Measurements from ENCODE around the gene ATXN7L1. TPM values are rescaled to one million over a fixed set of nuclear protein-coding genes. Genes with fewer than 3 reads are reported as not detected.

ATXN7L1 gene
- total RNA-seq, 2 donors from 2014 or later, result 12.6 to 28.1 TPM

DNA sequence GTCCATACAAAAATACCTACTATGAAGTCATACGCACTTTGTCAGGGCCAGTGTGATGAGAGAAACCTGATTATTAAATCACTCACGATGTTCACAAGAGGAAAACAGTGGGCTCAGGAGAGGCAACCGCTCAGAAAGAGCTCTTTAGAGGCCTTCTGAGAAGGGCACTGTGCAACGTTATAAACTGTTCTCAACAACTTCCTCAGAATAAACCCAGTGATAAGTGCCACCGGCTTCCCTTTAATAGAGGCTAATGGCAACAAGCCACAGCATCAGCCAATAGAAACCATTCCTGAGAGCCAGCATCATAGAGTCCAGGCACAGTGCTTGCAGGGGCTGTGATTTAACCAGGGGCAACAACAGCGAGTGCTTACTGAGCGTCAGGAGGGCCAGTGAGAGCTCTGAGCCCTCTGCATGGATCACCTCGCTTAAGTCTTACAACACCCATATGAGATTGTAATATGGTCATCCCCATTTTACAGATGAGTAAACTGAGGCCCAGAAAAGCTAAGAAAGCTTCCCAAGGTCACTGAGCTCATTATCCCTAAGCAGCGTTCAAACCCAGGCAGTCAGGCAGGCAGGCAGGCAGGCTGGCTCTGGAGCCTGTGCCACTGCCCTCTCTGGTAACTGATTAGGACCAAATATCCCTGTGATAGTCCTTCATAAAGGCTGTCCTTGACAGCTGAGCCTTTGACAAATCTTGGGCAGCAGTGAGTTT lies 30.9 kb upstream of the ATXN7L1 start:
- TF ChIP-seq POLR2AphosphoS5 (IDR thresholded peaks at IDR 0.05) (no peak), POLR2A (IDR thresholded peaks at IDR 0.05) (no peak)
- TF ChIP-seq, protein P1, sequence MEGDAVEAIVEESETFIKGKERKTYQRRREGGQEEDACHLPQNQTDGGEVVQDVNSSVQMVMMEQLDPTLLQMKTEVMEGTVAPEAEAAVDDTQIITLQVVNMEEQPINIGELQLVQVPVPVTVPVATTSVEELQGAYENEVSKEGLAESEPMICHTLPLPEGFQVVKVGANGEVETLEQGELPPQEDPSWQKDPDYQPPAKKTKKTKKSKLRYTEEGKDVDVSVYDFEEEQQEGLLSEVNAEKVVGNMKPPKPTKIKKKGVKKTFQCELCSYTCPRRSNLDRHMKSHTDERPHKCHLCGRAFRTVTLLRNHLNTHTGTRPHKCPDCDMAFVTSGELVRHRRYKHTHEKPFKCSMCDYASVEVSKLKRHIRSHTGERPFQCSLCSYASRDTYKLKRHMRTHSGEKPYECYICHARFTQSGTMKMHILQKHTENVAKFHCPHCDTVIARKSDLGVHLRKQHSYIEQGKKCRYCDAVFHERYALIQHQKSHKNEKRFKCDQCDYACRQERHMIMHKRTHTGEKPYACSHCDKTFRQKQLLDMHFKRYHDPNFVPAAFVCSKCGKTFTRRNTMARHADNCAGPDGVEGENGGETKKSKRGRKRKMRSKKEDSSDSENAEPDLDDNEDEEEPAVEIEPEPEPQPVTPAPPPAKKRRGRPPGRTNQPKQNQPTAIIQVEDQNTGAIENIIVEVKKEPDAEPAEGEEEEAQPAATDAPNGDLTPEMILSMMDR (IDR thresholded peaks at IDR 0.05), result no peak
- Histone ChIP-seq H3K4me3 (no peak overlapping the region), H3K4me1 (replicated peaks) (no peaks in the 10 kb centered on the region), H3K27me3 (replicated peaks; ENCODE audit: insufficient read depth) (no peaks in the 10 kb centered on the region), H3K27ac (no peak overlapping the region), H3K9me3 (no peaks in the 10 kb centered on the region), H3K36me3 (no peaks in the 10 kb centered on the region)
- no peak for DNase-seq (ENCODE audit: low spot score)
- 78% methylated on average over 9 of the region's 9 CpGs for WGBS
- intact Hi-C loops (cut with DNase I), result no loop called here

DNA sequence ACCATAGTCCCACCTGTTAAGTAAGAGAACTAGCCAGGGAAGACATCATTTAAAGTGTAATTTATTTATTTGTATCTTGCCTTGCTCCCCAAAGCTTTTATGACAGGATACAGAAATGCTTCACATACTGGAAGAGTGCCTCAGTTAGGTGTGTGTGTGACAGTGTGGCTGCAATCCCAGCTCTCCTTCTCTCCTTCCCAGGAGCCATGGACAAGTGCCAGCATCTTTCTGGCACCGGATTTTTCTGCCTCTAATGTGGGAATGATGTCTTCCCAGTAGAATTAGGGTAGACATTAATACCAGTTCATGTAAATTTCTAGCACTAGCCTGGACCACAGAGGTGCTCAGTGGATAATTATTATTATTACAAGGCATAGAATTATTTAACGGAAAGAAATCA lies 30.3 kb upstream of the ATXN7L1 start:
- Histone ChIP-seq H3K36me3 (no peaks in the 10 kb centered on the region), H3K27ac (no peak overlapping the region), H3K9me3 (no peaks in the 10 kb centered on the region), H3K4me1 (replicated peaks) (no peaks in the 10 kb centered on the region), H3K4me3 (no peak overlapping the region), H3K27me3 (replicated peaks; ENCODE audit: insufficient read depth) (no peaks in the 10 kb centered on the region)
- intact Hi-C loops (cut with DNase I), result no loop called here
- TF ChIP-seq POLR2AphosphoS5 (IDR thresholded peaks at IDR 0.05) (no peak), POLR2A (IDR thresholded peaks at IDR 0.05) (no peak)
- TF ChIP-seq, protein P1 (IDR thresholded peaks at IDR 0.05), result no peak
- DNase-seq (ENCODE audit: low spot score), result no peak
- WGBS, result 34% methylated on average over 2 of the region's 2 CpGs

DNA sequence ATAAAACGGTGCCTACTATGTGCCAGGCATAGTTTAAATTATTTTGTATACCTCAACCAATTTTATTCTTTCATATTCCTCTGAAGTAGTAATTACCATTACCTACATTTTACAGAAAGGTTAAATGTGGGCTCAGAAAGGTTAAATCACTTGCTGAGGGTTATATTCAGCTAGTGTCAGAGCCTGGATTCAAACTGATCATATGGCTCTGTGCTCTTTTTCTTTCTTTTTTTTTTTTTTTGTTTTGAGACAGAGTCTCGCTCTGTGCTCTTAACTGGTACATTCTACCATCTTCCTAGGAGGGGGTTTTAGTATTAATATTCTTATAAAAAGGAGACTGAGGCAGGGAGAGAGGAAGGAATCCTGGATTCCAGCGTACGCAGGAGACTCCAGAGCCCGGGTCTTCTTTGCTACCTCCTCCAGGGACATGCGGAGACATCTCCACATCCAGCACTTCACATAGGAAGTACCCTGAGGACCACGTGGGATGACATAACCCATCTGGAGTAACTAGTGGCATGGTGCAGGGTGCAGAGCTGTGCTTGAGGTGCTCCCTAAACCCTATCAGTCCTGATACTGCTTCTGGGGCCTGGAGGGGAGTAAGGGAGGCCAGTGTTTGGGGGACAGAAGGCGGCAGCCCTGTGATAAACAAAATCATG lies 29.6 kb upstream of the ATXN7L1 start:
- Histone ChIP-seq H3K4me3 (no peak overlapping the region), H3K9me3 (no peaks in the 10 kb centered on the region), H3K27me3 (replicated peaks; ENCODE audit: insufficient read depth) (no peaks in the 10 kb centered on the region), H3K36me3 (no peaks in the 10 kb centered on the region), H3K27ac (no peak overlapping the region), H3K4me1 (replicated peaks) (no peaks in the 10 kb centered on the region)
- 77% methylated on average over 8 of the region's 8 CpGs for WGBS
- intact Hi-C loops (cut with DNase I), result no loop called here
- TF ChIP-seq, protein P1 (IDR thresholded peaks at IDR 0.05), result no peak
- no peak for TF ChIP-seq POLR2A (IDR thresholded peaks at IDR 0.05)
- TF ChIP-seq POLR2AphosphoS5 (IDR thresholded peaks at IDR 0.05), result no peak
- no peak for DNase-seq (ENCODE audit: low spot score)

DNA sequence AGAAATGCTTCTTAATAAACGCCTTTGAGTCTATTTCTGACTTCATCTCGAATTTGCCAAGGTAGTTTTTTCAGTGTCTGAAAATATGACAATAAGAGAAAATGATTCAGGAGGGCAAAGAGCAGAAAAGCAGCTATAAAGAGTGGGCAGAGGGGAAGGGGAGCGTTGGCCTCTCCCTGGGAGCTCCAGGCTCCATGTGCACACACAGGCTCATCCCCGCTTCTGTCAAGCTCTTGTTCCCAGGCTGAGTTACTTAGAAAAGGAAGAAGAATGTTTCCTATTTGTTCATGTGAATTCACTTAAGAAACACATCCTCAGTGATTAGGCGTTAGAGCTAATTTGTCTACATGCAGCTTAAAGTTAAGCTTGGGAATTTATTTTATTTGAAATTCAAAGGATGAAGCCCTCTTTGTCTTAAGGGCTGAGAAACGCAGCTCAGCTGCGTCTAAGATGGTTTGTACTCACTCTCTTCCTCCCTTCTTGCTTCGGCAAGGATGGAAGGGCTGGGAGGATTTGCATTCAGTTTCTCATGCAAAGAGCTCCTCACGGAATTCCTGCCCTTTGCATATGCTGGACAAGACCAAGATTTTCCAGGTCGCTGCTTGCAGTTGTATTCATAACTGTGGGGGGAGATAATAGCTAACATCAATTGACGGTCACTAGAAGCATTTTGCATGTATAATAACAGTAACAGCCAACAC lies 29.0 kb upstream of the ATXN7L1 start:
- H3K4me3 ChIP-seq, result no peak overlapping the region
- no peak for TF ChIP-seq POLR2A (IDR thresholded peaks at IDR 0.05)
- TF ChIP-seq, protein P1 (IDR thresholded peaks at IDR 0.05), result no peak
- TF ChIP-seq POLR2AphosphoS5 (IDR thresholded peaks at IDR 0.05), result no peak
- intact Hi-C loops (cut with DNase I), result no loop called here
- H3K27ac ChIP-seq, result no peak overlapping the region
- no peaks in the 10 kb centered on the region for H3K9me3 ChIP-seq
- no peaks in the 10 kb centered on the region for H3K36me3 ChIP-seq
- WGBS, result 92% methylated on average over 11 of the region's 11 CpGs
- H3K4me1 ChIP-seq (replicated peaks), result no peaks in the 10 kb centered on the region
- DNase-seq (ENCODE audit: low spot score), result no peak
- no peaks in the 10 kb centered on the region for H3K27me3 ChIP-seq (replicated peaks; ENCODE audit: insufficient read depth)

Data from prostate gland (tissue), 2 donors.